NCI-H446 (cell line): ENCODE measurements around the gene DNAI1.

Source experiments
- DNase-seq, 2 experiments: peaks; one replicate each; lab custom pipeline; 2025; lab: John Stamatoyannopoulos, UW

Gene DNAI1

DNA sequence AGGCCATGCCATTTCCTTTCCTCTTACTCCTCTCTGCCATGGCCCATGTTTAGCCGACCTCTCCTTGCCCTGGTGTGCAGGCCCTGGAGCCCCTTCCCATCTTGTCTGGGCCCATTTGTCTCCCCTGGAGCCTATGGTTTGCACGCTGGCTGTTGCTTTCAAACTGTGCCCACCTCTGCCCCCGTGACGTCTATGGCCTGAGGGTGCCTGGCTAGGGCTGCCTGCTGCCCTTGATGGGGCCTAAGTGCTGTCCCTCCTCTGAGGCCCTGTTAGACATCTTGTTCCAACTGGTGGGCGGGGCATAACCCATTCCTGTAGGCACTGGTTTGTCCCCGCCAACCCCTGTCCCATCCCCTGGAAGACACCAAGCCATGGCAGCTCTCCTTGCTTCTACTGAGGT, 86.9 kb downstream of the DNAI1 start:
- DNase-seq = no peak

DNA sequence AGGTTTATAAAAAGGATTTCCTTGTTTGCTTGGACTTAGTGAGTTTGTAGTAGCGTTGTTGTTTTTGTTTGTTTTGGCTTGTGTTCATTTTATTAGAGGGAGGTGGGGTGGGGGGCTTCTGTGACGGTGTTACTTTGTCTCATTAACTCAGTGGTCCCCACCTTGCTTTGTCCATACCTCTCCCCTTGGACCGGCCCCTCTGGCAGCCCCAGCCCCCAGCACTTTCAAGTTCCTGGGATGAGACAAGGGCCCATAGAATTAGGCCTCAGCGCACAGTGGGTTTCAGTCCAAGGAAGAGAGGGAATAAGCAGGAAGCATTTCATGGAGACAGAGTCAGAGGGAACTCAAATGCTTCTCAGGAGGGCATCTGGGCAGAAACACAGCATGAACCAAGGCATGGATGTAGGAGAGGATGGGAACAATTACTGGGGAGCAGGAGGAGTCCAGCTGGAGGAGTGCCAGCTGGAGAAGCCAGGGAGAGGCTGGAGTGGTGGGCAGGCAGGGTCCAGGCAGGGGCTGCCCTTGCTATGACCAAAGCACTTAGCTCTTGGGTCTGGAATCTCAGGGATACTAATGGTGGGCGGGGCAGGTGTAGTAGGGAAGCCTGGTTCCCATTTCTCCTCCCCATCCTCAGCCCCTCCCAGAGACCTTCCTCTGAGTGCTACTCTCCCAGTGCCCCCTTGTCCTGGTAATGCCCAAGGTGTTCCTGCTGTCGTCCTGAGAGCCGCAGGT, 87.7 kb downstream of the DNAI1 start:
- no peak for DNase-seq

DNA sequence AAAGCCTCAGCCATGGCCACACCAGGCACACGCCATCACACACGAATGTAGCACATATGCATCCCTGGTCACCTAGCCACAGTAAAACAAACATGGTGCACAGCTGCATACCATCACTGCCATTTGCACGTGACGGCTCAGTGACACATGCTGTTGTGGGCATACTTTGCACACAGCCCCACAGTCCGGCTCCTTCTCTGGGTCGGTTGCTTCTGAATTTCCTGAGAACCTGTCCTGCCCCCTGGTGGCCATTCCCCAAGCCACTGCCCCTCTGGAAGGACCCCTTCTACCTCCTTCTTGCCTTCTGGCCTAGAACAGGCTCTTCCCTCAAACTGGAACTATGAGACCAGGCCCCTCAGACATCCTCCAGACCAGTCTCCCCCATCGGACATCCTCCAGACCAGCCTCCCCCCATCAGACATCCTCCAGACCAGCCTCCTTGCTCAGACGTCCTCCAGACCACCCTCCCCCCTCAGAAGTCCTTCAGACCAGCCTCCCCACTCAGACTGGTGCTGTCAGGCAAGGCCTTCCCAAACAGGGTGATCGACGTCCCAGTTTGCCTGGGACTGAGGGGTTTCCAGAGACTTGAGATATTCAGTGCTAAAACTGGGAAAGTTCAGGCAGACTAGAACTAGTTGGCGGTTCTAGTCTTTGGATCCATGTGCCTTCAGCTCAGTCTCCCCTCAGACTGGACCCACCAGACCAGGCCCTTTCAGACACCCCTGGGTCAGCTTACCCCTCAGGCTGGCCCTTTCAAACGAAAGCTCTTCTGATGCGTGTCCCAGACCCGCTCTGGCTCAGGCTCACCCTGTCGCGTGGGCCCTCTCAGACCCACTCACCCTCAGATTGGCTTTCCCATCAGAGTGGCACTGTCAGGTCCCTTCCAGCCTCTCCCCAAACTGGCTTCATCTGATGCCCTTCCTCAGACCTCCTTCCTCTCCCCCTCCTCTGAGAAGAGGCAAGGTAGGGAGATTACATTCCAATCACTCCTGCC, 88.5 kb downstream of the DNAI1 start:
- DNase-seq = peak; percentile 68 to 83

GRCh38 chr9:34547960-34548611, 89.5 kb downstream of the DNAI1 start:
- DNase-seq = peak; percentile 31 to 68

- no peak for DNase-seq
Measured at GRCh38 chr9:34549407-34549732, 90.8 kb downstream of the DNAI1 start.

- no peak for DNase-seq
Measured at GRCh38 chr9:34550016-34550680, 91.5 kb downstream of the DNAI1 start.

- no peak for DNase-seq
Measured at GRCh38 chr9:34550681-34551270, 92.2 kb downstream of the DNAI1 start.

DNA sequence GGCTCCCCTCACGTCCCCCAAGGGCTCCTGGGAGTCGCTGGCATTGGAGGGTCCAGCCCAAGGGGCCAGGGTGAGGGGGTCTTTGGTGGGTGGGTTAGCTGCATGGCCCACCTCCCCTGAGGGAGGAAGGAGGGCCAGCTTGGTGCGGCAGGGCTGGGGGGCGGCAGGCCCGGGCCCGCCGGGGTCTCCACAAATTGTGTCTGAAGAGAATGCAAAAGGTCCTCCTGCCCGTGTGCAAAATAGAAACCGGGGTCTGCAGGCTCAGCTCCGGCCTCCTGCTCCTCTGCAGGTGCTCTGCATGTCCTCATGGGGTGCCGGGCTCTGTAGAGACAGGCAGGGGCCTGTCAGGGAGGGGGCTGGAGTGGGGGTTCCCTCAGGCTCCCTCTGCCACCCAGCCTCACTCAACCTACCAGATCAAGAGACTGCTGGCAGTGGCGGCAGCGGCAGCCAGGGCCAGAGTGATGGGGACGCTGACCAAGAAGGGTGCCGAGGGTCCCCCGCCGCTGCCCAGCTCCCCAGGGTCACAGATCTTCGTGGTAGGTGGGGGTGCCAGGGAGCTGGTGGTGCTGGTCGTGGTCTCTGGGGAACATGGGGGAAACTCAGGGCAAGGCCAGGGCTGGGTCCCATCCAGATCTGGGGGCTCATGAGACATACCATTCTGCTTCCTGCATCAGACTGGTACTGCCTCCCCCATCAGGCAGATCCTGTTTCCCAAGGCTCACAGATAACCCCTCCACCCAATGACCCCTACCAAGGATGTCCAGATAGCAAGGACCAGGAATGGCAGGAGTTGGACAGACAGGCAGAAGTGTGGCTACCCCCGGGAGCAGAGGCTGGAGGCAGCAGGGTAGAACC, 93.4 kb downstream of the DNAI1 start:
- no peak for DNase-seq

GRCh38 chr9:34552606-34552981, 94.0 kb downstream of the DNAI1 start:
- no peak for DNase-seq

GRCh38 chr9:34552986-34553385, 94.4 kb downstream of the DNAI1 start:
- no peak for DNase-seq

- DNase-seq = no peak
Measured at GRCh38 chr9:34553511-34554021, 95.0 kb downstream of the DNAI1 start.

DNA sequence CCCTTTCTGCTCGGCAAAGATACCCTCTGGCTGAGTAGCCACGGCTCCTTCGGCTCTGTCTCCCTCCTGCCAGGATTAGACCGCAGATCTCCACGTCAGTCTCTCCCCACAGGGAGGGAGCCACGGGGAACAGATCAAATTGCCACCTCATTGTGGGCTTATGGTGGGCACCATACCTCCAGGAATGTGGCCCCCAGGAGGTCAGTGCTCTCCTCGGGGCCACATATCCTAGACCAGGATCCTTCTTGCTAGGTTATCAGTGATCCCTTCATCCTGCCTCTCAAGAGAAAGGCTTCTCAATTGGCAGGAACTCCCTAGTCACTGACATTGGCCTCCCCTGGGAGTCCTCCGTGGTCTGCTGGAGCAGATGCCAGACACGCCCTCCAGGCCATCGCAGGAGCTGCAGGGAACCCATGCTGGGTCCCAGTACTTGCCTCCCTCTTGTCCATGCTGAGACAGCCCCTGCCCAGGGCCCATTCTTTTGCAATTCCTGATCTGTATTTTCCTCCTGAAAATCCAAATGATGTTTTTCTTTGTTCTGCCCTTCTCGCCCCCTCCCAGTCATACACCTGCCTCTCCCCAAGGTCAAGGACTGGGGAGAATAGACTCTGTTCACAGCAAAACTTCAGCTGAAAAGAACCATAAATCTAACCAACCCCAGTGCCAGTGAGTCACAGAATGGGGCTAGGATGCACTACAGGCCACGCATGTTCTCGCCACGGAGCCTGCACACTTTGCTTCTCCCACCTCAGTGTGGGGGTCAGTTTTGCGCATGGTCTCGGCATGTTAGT, 95.8 kb downstream of the DNAI1 start:
- peak in 1 of 2 experiments; percentile 23 for DNase-seq

GRCh38 chr9:34555002-34555348, 96.4 kb downstream of the DNAI1 start:
- DNase-seq = no peak

GRCh38 chr9:34555500-34555899, 96.9 kb downstream of the DNAI1 start:
- DNase-seq = no peak

DNA sequence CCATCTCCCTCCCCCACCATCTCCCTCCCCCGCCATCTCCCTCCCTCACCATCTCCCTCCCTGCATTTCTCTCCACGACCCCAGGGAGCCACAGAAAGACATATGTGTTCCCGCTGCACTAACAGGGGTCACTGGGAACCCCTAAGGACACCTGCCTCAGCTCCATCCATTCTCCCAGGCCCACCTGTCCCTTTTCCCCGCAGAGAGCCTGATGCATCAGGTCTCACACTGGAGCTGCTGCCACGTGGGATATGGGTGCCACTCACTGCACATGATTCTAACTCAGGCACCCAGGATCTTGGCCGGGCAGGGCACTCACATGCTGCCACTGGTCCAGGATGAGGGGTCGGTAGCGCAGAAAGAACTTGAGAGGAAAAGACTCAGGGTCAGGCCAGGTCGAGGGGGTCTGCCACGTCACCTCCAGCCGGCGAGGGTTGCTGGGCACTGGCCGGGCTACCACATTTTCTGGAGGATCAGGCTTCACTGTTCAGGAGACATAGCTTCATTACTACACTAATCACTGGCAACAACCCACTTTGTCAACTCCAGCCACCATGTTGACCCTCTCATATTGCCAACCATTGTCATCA, 97.4 kb downstream of the DNAI1 start:
- no peak for DNase-seq

DNA sequence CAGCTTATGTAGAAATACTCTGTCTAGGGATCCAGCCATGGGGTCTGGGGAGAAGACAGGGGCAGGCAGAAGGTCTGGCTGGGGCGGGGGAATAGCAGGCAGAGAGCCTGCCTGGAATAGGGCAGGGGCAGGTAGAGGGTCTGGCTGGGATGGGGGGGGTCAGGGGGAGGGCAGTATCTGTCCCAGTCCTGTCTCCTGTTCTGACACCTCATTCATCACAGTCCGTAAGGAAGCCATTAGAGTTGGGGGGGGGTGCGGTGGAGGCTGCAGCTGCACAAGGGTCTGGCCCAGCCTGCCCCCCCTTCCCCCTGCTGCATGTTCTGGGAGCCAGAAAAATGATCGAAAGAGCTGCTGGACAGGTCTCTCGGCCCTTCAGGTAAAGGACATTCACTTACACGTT, 98.3 kb downstream of the DNAI1 start:
- no peak for DNase-seq

DNA sequence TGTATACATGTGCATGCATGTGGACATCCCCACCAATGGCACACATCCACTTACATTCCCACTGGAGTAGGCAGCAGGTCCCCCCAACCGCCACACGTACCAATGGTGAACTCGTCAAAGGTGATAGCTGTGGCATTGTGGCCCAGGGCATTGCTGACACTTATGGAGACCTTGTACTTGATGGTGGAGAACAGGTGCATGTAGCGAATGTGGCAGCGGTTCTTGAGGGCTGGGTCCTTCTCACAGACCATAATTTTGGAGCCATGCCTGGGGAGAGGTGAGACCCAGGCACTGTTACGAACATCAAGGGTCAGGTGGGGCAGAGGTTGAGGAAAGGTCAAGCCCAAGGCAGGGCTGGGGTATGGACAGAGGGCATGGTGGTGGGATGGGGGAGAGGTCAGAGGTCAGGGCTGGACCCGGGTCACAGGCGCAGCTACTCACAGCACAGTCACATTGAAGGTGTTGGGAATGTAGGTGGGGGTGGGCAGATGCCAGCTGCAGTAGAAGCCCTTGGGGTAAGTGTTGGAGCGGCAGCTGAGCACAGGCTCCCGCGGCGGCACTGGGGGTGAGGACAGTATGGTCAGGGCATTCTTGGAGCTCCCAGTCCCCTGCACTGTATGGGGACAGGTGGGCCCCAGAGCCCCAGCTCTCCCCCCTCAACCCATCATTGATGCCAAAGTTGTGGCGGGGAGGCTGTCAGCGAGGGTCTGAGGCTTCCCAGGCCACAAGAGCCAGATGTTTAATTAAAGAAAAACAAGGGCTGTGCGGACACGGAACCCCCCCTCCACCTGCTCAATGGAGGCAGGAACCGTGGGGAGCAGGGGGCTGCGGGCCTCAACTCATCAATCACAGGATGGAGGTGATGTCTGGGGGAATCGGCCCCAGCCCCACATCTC, 99.1 kb downstream of the DNAI1 start:
- DNase-seq = no peak

GRCh38 chr9:34558364-34558763, 99.8 kb downstream of the DNAI1 start:
- no peak for DNase-seq
